Stimulated activated CD4-positive, alpha-beta T cell treated with anti-CD3 and anti-CD28 coated beads, Interleukin-1b, Interleukin-23, amount 100 ng/mL, for 24 hours (primary cell): ENCODE results near the gene PCCA.
"Not testable (repeated sequence)": the region's sequence is repeated elsewhere in the genome, so short reads cannot be mapped to it uniquely, and the experiment has no call there.

Source experiments
- DNase-seq, 4 experiments: peaks; one replicate each; pipeline ENCODE4 v3.0.0-alpha.2; 2020; ENCODE audit warnings: low read depth in 4 of 4, low spot score in 1 of 4

The PCCA gene

GRCh38 chr13:100138859-100139491, 50.1 kb downstream of the PCCA start:
- DNase-seq: no peak

- no peak for DNase-seq
These were observed 50.9 kb downstream of the PCCA start for GRCh38 chr13:100139817-100140216.

- DNase-seq: no peak
These were observed 51.5 kb downstream of the PCCA start for GRCh38 chr13:100140441-100140840.

- not testable (repeated sequence) for DNase-seq
These were observed 52.6 kb downstream of the PCCA start for GRCh38 chr13:100141461-100141961.

- no peak for DNase-seq
These were observed 57.6 kb downstream of the PCCA start for GRCh38 chr13:100146534-100146933.

GRCh38 chr13:100147825-100148224, 58.9 kb downstream of the PCCA start:
- DNase-seq: no peak

- no peak for DNase-seq
These were observed 59.5 kb downstream of the PCCA start for GRCh38 chr13:100148422-100148821.

- DNase-seq: no peak
These were observed 60.5 kb downstream of the PCCA start for GRCh38 chr13:100149389-100149788.

- not testable (repeated sequence) for DNase-seq
These were observed 61.8 kb downstream of the PCCA start for GRCh38 chr13:100150711-100151110.

GRCh38 chr13:100154842-100155416, 66.0 kb downstream of the PCCA start:
- DNase-seq: no peak

GRCh38 chr13:100156788-100157187, 67.9 kb downstream of the PCCA start:
- DNase-seq: no peak

- DNase-seq: no peak
These were observed 69.7 kb downstream of the PCCA start for GRCh38 chr13:100158569-100158968.

GRCh38 chr13:100159584-100159983, 70.7 kb downstream of the PCCA start:
- DNase-seq: no peak

GRCh38 chr13:100160450-100160849, 71.6 kb downstream of the PCCA start:
- DNase-seq: no peak

GRCh38 chr13:100163375-100163774, 74.5 kb downstream of the PCCA start:
- no peak for DNase-seq

- no peak for DNase-seq
These were observed 84.3 kb downstream of the PCCA start for GRCh38 chr13:100173203-100173602.

- not testable (repeated sequence) for DNase-seq
These were observed 85.6 kb downstream of the PCCA start for GRCh38 chr13:100174455-100174854.

- no peak for DNase-seq
These were observed 86.3 kb downstream of the PCCA start for GRCh38 chr13:100175078-100175802.

- DNase-seq: no peak
These were observed 86.9 kb downstream of the PCCA start for GRCh38 chr13:100175803-100176182.

- DNase-seq: no peak
These were observed 88.0 kb downstream of the PCCA start for GRCh38 chr13:100176801-100177400.

GRCh38 chr13:100178309-100178708, 89.4 kb downstream of the PCCA start:
- no peak for DNase-seq

- DNase-seq: no peak
These were observed 90.4 kb downstream of the PCCA start for GRCh38 chr13:100179276-100179675.
